T-helper 2 cell treated with Interferon-gamma antibody and Interleukin-4, amounts not matched to agents 100 ng/mL and 5 ng/mL, for 36 hours (primary cell): ENCODE results near the gene CCNK. TPM values are rescaled to one million over a fixed set of nuclear protein-coding genes. Genes with fewer than 3 reads are reported as not detected.

Experiments
- intact Hi-C: fragments of 100-400 bp; cut with micrococcal nuclease; formaldehyde crosslinking; loops from one replicate; pipeline ENCODE4 v1.15.1; 2023
- total RNA-seq: library from RNA; stranded (reverse); gene quantifications from 2 replicates; pipeline ENCODE4 v1.2.3, GENCODE V29; 2022

CCNK gene
- total RNA-seq, 1 donor from 2014 or later, result 74.8 TPM

DNA sequence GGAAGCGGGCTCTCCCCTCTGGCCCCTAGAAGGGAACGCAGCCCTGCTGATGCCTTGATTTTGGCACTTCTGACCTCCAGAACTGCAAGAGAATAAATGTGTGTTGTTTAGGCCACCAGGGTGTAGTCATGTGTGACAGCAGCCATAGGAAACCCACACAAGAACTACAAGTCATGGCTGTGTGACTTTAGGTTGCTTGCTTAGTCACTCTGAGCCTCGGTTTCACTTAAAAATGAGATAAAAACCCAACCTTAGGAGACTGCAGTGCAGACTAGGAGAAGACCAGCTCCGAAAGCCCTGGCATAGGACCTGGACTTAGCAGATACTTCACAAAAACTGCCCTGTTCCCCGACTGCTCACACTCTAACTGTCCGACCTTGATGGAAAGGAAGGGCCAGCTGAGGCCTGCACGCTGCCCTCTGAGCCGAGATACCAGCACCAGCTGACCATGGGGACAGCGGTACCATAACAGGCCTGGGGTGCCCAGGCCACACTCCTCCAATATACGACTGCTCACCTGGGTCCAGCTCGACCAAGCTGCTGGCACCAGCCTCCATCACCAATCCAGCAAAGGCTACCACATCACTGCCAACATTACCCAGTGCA lies 69.3 kb downstream of the CCNK start:
- intact Hi-C loops, result no loop called here

DNA sequence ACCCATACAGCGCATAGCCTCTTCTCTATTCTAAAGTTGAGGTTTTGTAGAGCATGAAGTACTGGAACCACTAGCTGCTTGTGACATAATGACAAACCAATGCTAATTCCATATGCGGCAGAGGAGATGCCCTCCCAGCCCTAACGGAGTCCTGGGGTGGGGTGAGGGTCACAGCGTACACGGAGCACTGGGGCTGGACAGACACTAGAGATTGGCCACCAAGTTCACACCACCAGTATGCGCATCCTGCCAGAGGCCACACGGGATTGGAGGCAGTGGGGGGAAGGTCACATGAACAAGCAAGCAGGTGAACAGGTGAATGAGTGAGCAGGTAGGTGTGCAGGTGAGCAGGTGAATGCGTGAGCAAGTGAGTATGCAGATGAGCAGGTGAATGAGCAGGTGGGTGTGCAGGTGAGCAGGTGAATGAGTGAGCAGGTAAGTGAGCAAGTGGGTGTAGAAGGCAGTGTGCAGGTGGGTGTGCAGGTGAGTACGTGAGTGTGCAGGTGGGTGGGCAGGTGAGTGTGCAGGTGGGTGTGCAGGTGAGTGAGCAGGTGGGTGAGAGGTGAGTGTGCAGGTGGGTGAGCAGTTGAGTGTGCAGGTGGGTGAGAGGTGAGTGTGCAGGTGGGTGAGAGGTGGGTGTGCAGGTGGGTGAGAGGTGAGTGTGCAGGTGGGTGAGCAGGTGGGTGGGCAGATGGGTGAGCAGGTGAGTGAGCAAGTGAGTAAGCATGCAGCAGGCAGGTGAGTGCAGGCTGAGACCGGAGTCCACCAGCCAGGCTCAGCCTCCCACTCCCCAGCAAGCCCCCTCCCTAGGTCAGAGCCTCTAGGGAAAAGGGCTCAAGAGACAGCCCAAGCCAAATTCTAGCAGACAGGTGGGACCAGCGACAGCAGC lies 70.1 kb downstream of the CCNK start:
- intact Hi-C loops, result no loop called here

DNA sequence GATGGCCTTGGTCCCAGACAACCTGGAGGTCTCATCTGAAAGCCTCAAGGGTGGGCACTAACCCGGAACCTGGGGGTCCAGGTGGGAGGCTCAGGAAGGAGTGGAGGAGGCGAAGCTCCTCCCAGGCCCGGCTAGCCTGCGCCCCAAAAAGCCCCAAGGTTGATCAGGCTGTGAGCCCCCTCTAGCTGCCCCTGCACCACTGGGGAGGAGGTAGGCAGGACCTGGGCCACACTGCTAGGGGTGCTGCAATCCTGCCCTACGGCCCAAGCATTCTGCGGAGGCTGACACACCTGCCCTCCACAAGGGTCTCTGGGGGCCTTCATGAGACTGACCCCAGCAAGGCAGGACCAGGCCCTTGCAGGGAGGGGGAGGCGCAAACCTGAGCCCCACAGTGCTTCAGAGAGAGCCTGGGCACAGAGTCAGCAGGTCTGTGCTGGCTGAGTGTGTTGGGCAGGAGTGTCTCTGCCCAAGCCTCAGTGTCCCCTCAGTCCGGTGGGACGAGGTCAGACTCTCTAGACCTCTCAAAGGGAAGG lies 70.9 kb downstream of the CCNK start:
- intact Hi-C loops, result no loop called here

DNA sequence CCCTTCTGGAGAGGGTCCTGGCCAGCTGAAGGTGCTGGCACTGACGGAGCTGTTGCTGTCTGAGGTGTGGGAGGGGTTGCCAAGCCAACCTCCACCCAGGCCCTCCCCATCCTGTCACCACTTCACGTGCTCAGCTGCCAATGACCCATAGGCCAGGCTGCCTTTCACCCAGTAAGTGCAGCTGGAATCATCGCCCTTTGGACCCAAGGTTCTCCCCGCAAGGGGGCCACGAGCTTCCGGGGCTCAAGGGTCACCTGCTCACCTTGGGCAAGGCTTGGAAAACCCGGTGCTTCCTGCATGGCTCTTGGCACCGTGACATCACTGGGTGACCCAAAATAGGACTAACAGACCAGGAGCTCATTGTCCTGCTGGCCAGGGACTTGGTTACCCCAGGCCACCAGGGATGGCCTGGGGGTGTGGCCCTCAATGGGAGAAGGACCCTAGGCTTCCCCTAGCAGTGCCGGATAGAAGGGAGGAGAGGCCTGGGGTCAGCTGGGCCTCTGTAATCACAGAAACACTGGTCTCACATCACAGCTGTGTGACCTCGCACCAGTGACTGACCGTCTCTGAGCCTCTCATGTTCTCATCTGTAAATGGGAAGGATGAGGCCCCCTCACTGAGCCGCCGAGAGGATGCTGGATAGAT lies 71.5 kb downstream of the CCNK start:
- intact Hi-C loops, result no loop called here

DNA sequence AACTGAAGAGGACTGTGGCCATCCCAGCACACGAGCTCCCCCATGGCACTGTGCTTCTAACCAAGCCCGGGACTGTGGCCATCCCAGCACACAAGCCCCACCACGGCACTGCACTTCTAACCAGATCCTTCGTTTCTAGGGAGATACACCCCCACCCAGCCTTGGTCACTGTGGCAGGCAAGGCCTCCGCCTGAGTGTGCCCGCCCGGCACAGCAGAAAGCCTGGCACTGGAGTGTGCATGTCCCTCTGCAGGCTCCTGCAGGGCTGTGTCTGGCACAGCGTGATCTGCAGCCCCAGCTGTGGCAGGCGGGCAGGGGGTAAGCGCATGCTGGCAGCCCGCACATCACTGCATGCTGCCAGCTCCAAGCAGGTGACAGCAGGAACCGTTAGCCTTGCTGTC lies 73.0 kb downstream of the CCNK start:
- intact Hi-C loops, result no loop called here

DNA sequence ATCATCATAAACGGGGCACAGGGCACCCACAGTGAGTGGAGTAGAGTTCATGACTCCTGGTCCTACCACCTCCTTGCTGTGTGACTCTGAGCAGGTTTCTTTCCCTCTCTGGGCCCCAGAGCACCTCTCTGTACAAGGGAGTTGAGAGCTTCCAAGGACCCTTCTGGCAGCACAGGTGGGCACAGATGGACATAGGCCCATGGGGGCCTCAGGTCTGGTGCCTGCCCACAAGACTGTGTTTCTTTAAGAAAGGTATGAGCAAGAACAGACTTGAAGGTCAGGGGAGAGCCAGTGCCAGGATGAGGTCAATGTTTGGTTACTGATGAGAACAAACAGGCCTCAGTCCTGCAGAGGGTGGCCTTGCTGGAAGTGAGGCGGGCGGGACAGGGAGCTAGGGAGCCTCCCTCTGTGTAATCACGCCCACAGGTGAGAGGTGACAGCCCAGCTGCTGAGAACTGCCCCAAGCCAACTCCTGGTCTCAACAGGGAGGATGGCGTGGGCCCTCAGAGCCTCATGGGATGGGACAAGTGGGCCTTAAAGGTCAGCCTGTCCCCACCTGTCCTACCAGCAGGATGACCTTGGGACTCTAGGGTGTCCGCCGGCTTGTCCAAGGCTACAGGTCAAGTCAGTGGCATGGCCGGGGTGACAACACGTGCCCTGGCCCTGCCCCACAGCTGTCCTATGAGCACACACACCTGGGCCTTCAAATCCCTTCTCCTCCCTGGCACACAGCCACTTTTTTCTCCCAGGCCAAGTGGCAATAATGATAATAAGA lies 73.7 kb downstream of the CCNK start:
- intact Hi-C loops, result no loop called here

DNA sequence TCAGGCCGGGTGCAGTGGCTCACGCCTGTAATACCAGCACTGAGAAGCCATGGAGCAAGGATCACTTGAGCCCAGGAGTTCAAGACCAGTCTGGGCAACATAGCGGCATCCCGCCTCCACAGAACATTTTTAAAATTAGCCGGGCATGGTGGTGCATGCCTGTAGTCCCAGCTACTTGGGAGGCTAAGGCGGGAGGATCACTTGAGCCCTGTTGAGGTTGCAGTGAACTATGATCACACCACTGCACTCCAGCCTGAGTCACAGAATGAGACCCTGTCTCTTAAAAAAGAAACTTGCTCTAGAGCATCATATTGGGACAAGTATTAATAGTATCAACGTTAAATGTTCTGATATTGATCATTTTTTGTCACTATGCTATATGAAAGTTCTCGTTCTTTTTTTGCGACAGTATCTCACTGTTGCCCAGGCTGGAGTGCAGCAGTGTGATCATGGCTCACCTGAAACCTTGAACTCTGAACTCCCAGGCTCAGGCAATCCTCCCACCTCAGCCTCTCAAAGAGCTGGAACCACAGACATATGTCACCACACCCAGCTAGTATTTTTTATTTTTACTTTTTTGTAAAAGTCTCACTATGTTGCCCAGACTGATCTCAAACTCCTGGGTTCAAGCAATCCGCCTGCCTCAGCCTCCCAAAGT lies 75.1 kb downstream of the CCNK start:
- intact Hi-C loops, result no loop called here

DNA sequence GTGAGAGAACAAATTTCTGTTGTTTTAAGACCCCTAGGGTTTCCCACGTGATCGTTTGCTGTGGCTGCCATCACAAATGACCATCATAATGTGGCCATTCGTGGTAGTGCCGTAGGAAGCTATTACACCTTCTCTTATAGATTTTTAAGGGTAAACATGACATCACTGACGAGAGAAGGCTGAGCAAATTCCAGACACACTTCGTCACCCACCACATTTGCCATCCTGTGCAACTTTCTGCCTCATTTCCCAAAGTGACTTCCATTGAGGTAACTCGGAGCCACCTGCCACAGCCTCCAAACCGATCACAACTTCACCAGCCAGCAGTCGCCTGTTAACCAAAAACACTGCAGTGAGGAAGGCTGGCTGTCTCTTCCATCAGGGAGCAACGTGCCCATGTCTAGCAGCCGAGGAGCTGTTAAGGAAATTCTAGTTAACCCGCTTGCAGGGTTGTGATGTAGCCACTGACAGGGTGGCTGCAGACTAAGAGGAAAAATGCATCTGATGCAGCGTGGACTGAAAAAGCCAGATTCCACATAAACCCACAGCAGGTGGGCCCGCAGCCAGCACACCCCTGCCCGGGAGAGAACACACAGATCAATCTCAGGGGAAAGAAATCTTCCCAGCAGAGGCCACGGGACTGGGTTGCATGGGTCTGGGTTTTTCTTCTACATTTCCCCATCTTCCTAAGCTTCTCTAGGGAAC lies 78.2 kb downstream of the CCNK start:
- intact Hi-C loops, result no loop called here

DNA sequence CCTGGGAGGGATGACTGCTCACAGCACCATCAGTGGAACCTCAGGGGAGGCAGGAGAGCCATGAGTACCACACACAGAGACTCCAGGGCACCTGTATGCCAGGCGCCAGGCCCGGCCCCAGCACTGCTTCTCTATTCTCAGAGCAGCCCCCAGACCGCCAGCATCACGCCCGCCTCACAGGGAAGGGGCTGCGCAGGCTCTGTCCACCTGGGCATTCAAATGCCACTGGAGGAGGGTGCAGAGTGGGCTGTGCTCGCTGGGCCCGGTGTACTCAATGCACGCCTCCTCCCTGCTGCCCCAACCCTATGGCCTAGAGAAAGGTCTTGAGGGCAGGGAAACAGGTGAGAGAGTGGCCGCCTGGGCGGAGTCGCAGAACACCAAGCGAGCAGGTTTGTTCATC lies 79.2 kb downstream of the CCNK start:
- intact Hi-C loops, result no loop called here

DNA sequence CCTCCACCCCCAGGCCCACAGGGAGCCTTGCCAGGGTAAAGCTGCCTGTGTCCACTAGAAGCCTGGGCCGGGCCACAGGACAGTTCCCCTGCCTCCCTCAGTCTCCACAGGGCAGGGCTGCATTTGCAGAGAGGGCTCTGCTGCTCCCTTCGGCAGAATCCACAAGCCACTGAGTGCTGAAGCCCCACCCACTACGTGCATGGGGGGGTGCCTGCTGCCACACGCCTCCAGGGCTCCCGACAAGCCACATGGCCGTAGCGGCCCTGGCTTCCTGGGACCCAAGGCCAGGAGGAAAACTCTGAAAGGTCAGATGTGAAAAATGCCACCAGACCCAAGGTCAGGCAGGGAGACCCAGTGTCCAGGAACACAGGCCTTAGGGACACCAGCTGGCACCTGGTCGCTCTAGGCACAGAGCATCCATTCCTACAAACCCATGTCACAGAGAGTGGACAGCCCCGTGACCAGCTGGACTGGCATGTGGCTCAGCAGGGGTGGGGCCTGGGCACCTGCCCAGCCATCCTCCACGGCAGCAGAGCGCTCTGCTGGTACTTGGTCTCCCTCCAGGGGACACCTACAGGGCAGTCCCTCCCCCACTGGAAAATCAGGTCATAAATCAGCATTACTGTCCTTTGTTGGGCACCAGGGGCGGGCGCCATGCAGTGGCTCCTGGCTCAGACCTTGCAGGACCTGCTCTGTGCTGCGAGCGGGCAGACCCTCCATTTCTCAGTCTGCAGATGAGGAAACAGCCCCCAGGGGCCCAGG lies 79.9 kb downstream of the CCNK start:
- intact Hi-C loops, result no loop called here

DNA sequence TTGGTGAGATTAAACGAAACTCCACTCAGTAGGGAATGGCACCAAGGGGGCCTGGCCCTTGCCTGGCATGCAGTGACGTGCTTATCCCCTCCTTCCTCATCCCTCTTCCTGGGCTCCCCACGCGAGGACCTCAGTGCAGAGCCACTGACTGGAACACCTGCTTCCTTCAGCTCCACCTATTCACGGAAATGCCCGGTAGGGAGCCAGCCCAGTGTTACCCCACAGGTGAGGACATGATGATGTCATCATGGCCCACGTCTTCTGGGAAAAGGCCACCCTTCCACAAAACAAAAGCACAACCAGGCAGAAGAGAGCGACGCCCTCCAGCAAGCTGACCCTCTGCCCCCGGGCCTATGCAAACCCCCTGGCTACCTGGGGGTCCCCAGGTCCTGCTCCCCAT lies 80.7 kb downstream of the CCNK start:
- intact Hi-C loops, result no loop called here

Other genes with a start within 250 kb of the CCNK start
- gene BCL11B, start 209.2 kb upstream of the CCNK start, total RNA-seq, result 79.2 and 79.6 TPM in 2 replicates
- 49.4 and 52.9 TPM in 2 replicates for gene SETD3, start 550 bp upstream of the CCNK start, total RNA-seq
- 6.3 and 9.5 TPM in 2 replicates for gene CCDC85C, start 122.8 kb downstream of the CCNK start, total RNA-seq
- gene HHIPL1, start 163.7 kb downstream of the CCNK start, total RNA-seq, result 0.02 TPM in 1 of 2 replicates, not detected in the other
- 0.07 and 0.09 TPM in 2 replicates for gene CYP46A1, start 202.9 kb downstream of the CCNK start, total RNA-seq